ENCODE measurements around the gene LOXL1. TPM values are rescaled to one million over a fixed set of nuclear protein-coding genes. Genes with fewer than 3 reads are reported as not detected.
A peak's percentile ranks its signal among the peaks of the same experiment; 100 is the strongest.

Gene LOXL1
- total and polyA plus RNA-seq, 8 donors, result 22.3 to 195 (median 140) TPM

DNA sequence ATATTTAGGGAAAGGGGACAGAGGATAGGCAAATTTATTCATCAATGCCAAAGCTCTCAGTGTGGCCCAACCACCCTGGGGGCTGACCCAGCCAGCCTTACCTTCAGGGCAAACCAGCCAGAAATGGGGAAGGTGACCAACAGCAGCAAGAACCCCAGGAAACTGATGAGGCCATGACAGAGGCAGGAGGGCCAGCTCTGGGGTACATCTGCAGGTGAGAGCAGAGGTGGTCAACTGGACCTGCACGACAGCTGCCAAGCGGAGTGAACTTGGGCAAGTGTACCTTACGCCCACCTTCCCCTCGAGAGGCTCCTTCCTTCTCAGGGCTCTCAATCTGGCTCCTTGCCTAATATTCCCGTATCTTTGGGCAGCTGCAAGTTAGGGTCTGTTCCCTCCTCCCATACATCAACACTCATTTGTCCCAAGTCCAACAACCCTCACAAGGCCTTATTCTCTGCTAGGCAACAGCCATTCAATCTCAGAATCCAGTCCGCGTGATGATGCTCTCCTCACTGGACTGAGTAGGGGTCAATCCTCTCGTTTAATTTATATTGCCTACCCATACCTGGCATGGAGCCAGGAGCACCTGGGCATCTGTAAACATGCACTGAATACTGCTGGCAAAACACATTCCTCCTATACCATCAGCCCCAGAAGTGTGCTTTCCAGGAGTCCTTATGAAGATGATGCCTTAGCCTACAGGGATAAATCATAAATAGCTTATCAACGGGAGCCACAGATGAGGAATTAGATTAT, 64.2 kb downstream of the LOXL1 start:
- no peak for DNase-seq
- intact Hi-C loops (cut with DNase I), result no loop called here
- no peak for ATAC-seq
- H3K4me3 ChIP-seq, result no peak overlapping the region
- TF ChIP-seq, protein P1, sequence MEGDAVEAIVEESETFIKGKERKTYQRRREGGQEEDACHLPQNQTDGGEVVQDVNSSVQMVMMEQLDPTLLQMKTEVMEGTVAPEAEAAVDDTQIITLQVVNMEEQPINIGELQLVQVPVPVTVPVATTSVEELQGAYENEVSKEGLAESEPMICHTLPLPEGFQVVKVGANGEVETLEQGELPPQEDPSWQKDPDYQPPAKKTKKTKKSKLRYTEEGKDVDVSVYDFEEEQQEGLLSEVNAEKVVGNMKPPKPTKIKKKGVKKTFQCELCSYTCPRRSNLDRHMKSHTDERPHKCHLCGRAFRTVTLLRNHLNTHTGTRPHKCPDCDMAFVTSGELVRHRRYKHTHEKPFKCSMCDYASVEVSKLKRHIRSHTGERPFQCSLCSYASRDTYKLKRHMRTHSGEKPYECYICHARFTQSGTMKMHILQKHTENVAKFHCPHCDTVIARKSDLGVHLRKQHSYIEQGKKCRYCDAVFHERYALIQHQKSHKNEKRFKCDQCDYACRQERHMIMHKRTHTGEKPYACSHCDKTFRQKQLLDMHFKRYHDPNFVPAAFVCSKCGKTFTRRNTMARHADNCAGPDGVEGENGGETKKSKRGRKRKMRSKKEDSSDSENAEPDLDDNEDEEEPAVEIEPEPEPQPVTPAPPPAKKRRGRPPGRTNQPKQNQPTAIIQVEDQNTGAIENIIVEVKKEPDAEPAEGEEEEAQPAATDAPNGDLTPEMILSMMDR (IDR thresholded peaks at IDR 0.05), result no peak
- no peaks in the 10 kb centered on the region for H3K27me3 ChIP-seq
- H3K27ac ChIP-seq, result peak overlapping the region; percentile 86 to 89
- no peaks in the 10 kb centered on the region for H3K36me3 ChIP-seq
- no peaks in the 10 kb centered on the region for H3K9me3 ChIP-seq
- peaks cover 28 to 86% of the 10 kb centered on the region in 2 donors for H3K4me1 ChIP-seq

- no peaks in the 10 kb centered on the region for H3K9me3 ChIP-seq
- no peaks in the 10 kb centered on the region for H3K36me3 ChIP-seq
- TF ChIP-seq, protein P1 (IDR thresholded peaks at IDR 0.05), result no peak
- peak; percentile 32 for ATAC-seq
- peak in 1 of 4 donors; percentile 73 for DNase-seq
- peak overlapping the region; percentile 93 to 96 for H3K4me3 ChIP-seq
- H3K27ac ChIP-seq, result peak overlapping the region; percentile 86 to 89
- no peaks in the 10 kb centered on the region for H3K27me3 ChIP-seq
- intact Hi-C loops (cut with DNase I), result no loop called here
- peaks cover 30 to 85% of the 10 kb centered on the region in 2 donors for H3K4me1 ChIP-seq
Measured at GRCh38 chr15:73991260-73991659, 65.0 kb downstream of the LOXL1 start.

GRCh38 chr15:73991726-73992593, 65.7 kb downstream of the LOXL1 start, which contains the start of gene STOML1:
STOML1 (minus strand) TSS chr15:73992295; CDS start chr15:73992223, 72 bp downstream.
- Histone ChIP-seq H3K9me3 (no peaks in the 10 kb centered on the region), H3K4me3 (peak within 1 kb of the TSS; percentile 93 to 96), H3K27me3 (no peaks in the 10 kb centered on the region), H3K27ac (peak within 1 kb of the TSS; percentile 86 to 89), H3K4me1 (peaks cover 36 to 85% of the 10 kb centered on the region in 2 donors), H3K36me3 (no peaks in the 10 kb centered on the region)
- TF ChIP-seq, protein P1 (IDR thresholded peaks at IDR 0.05), result peak; percentile 90 to 98
- peak; percentile 87 for ATAC-seq
- intact Hi-C loops (cut with DNase I), result no loop called here
- peak; percentile 90 to 99 (median 94) for DNase-seq

DNA sequence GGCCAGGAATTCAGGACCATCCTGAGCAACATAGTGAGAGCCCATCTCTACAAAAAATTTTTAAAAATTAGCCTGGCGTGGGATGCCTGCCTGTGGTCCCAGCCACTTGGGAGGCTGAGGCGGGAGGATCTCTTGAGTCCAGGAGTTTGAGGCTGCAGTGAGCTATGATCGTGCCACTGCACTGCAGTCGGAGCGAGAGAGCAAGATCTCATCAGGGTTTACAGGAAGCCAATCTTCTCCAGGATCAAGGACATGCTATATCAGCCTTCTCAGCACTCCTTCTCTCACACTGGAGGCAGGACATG, 66.3 kb downstream of the LOXL1 start:
- Histone ChIP-seq H3K27me3 (no peaks in the 10 kb centered on the region), H3K36me3 (no peaks in the 10 kb centered on the region), H3K27ac (peak overlapping the region in 1 of 2 donors; percentile 89), H3K9me3 (no peaks in the 10 kb centered on the region), H3K4me3 (peak overlapping the region; percentile 93 to 96), H3K4me1 (peaks cover 33 to 85% of the 10 kb centered on the region in 2 donors)
- intact Hi-C loops (cut with DNase I), result no loop called here
- ATAC-seq (no peak), DNase-seq (no peak)
- TF ChIP-seq, protein P1 (IDR thresholded peaks at IDR 0.05), result peak in 1 of 2 donors; percentile 51

Measured in left lung (tissue), 10 donors.